Measurements from ENCODE around the gene RASGRP3. TPM values are rescaled to one million over a fixed set of nuclear protein-coding genes. Genes with fewer than 3 reads are reported as not detected.

RASGRP3 gene
- total RNA-seq, 4 donors from 2014 or later, result 2.4 to 15.8 (median 4.3) TPM

GRCh38 chr2:33530690-33531548, 54.5 kb downstream of the RASGRP3 start:
- TF ChIP-seq POLR2A (IDR thresholded peaks at IDR 0.05), result no peak
- TF ChIP-seq CTCF (IDR thresholded peaks at IDR 0.05), result no peak
- intact Hi-C loops (cut with DNase I; ENCODE audit: low total_unique reads), result no loop called here
- DNase-seq (ENCODE audit: low spot score in 2 of 2), result no peak
- WGBS, 2 donors, result 72 to 79% methylated on average over 9 to 10 of the region's 10 CpGs
- H3K4me3 ChIP-seq (ENCODE audit: low read depth, poor library complexity, severe bottlenecking), result no peak overlapping the region

- TF ChIP-seq CTCF (IDR thresholded peaks at IDR 0.05) (no peak), POLR2A (IDR thresholded peaks at IDR 0.05) (no peak)
- no peak overlapping the region for H3K4me3 ChIP-seq (ENCODE audit: low read depth, poor library complexity, severe bottlenecking)
- no peak for DNase-seq (ENCODE audit: low spot score in 2 of 2)
- 69 to 72% methylated on average over 3 of the region's 3 CpGs for WGBS, 2 donors
- intact Hi-C loops (cut with DNase I; ENCODE audit: low total_unique reads), result no loop called here
These were observed 55.2 kb downstream of the RASGRP3 start for GRCh38 chr2:33531549-33532059.

- no peak for DNase-seq (ENCODE audit: low spot score in 2 of 2)
- whole genome bisulfite sequencing, 2 donors, result 55 to 58% methylated on average over 8 of the region's 8 CpGs
- TF ChIP-seq POLR2A (IDR thresholded peaks at IDR 0.05), result no peak
- TF ChIP-seq CTCF (IDR thresholded peaks at IDR 0.05), result no peak
- H3K4me3 ChIP-seq (ENCODE audit: low read depth, poor library complexity, severe bottlenecking), result no peak overlapping the region
- intact Hi-C loops (cut with DNase I; ENCODE audit: low total_unique reads), result no loop called here
These were observed 55.7 kb downstream of the RASGRP3 start for GRCh38 chr2:33532146-33532545.

GRCh38 chr2:33532966-33533365, 56.5 kb downstream of the RASGRP3 start:
- intact Hi-C loops (cut with DNase I; ENCODE audit: low total_unique reads), result no loop called here
- TF ChIP-seq POLR2A (IDR thresholded peaks at IDR 0.05) (no peak), CTCF (IDR thresholded peaks at IDR 0.05) (no peak)
- DNase-seq (ENCODE audit: low spot score in 2 of 2), result no peak
- H3K4me3 ChIP-seq (ENCODE audit: low read depth, poor library complexity, severe bottlenecking), result no peak overlapping the region
- 84 to 86% methylated on average over 2 of the region's 2 CpGs for WGBS, 2 donors

DNA sequence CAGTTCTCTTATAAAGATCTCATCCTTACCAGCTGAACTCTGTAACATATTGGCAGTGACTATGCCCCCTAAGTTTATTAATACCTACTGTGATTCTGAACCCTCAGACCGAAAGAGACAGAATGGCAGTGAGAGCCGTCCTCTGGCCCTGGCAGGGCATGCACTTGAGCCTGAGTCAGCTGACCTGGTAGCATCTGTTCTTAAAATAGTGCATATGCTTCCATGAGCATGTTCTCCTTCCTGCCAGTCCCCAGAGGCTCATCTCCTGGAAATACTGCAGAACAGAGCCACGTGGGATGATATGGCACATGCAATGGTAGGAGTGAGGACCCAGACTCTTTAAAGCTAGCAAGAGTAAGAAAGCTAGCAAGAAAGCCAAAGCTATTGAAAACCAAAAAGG, 59.0 kb downstream of the RASGRP3 start:
- no peak for TF ChIP-seq CTCF (IDR thresholded peaks at IDR 0.05)
- no peak for TF ChIP-seq POLR2A (IDR thresholded peaks at IDR 0.05)
- DNase-seq (ENCODE audit: low spot score in 2 of 2), result no peak
- WGBS, 2 donors, result 71 to 78% methylated on average over 3 of the region's 3 CpGs
- no peak overlapping the region for H3K4me3 ChIP-seq (ENCODE audit: low read depth, poor library complexity, severe bottlenecking)
- intact Hi-C loops (cut with DNase I; ENCODE audit: low total_unique reads), result no loop called here

Measured in lower leg skin (tissue), 4 donors.